BLaER1 treated with 17β-estradiol and CSF1 and Interleukin-3, amounts not matched to agents 10 nM and 100 nM (cell line): Measurements from ENCODE around the gene XAB2.

ENCODE experiments used
- H3K27ac ChIP-seq, 11 experiments: shearing (Covaris generic); formaldehyde crosslinking; 2 replicates each; pipeline ENCODE4 v1.8.1; 2022
- H3K27me3 ChIP-seq, 11 experiments: shearing (Covaris generic); formaldehyde crosslinking; 2 replicates each; pipeline ENCODE4 v1.8.1; 2022
- H3K36me3 ChIP-seq, 11 experiments: shearing (Covaris generic); formaldehyde crosslinking; 2 replicates each; pipeline ENCODE4 v1.8.1; 2022
- H3K4me1 ChIP-seq, 10 experiments: shearing (Covaris generic); formaldehyde crosslinking; 2 replicates each; pipeline ENCODE4 v1.8.1; 2022
- H3K4me2 ChIP-seq, 11 experiments: shearing (Covaris generic); formaldehyde crosslinking; 2 replicates each; pipeline ENCODE4 v1.8.1; 2022
- H3K4me3 ChIP-seq, 10 experiments: shearing (Covaris generic); formaldehyde crosslinking; 2 replicates each; pipeline ENCODE4 v1.8.1; 2022
- H3K9ac ChIP-seq, 11 experiments: shearing (Covaris generic); formaldehyde crosslinking; 2 replicates each; pipeline ENCODE4 v1.8.1; 2022
- H3K9me3 ChIP-seq, 11 experiments: shearing (Covaris generic); formaldehyde crosslinking; replicated peaks in 1 of 11; 2 replicates each; pipeline ENCODE4 v1.8.1; 2022
- H4K20me1 ChIP-seq, 11 experiments: shearing (Covaris generic); formaldehyde crosslinking; 2 replicates each; pipeline ENCODE4 v1.8.1; 2022
- Cebpa-rat ChIP-seq, 11 experiments: shearing (Covaris generic); IDR thresholded peaks; 2 replicates each; pipeline ENCODE4 v1.8.1; 2022

Gene XAB2

DNA sequence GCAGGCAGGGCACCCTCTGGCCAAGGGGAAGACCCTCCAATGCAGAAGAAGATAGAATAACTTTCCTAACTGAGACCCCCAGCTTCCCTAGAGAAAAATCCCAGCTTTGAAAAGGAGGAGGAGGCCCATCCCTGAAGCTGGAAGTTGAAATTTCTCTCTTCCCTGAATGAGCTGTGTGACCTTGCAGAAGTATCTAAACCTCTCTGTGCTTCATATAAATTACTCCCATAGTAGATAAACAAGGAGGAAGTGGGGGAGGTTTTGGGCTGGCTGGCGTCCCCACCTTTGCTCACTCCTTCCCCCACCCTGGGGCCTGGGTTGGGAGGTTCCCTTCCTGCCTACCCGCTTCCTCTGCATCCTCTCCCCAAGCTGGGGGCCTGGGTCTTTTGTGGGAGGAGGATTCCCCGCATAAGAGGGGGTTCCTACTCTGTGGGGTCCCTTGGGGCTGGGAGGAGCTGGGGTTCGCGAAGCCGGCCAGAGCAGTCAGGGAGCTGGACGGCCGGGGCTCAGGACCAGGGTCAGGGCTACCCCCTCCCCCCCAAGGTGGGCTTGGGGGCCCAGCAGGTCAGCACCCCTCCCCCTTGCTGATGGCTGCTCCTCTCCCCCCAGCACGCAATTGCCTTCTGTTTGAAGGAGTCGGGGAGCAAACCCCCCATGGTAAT, 22.0 kb downstream of the XAB2 start:
- Histone ChIP-seq H3K4me2 (no peak overlapping the region), H3K27ac (no peak overlapping the region), H3K9me3 (peaks cover 0 to 7% (median 3%) of the 10 kb centered on the region in 11 experiments; a peak in 7 of 22 replicates), H3K4me3 (no peak overlapping the region), H3K27me3 (peaks cover 0 to 24% (median 10%) of the 10 kb centered on the region in 11 experiments; a peak in 10 of 22 replicates), H3K9ac (no peak overlapping the region), H4K20me1 (peaks cover 0 to 10% (median 0%) of the 10 kb centered on the region in 11 experiments; a peak in 6 of 22 replicates), H3K36me3 (no peaks in the 10 kb centered on the region), H3K4me1 (0 out of 20 replicates have a peak, but pooled peaks cover 0 to 6% (median 0%) of the 10 kb centered on the region in 10 experiments)
- no peak for TF ChIP-seq Cebpa-rat (IDR thresholded peaks at IDR 0.05)

DNA sequence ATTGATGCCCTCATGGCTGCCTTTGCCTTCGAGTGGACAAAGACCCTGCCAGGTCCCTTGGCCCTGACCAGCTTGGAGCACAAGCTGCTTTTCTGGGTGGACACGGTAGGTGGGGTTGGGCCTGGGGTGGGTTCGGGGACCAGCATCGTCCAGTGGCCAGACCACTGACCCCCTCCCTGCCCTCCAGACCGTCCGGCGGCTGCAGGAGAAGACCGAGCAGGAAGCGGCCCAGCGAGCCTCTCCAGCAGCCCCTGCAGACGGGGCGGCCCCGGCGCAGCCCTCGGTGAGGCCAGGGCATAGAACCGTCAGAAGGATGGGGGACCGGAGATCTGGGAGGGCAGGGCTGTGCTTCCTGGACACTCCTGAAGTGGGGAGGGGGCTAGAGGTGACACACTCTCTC, 23.1 kb downstream of the XAB2 start:
- Histone ChIP-seq H3K4me3 (no peak overlapping the region), H3K27ac (no peak overlapping the region), H3K9ac (no peak overlapping the region), H3K9me3 (peaks cover 0 to 7% (median 3%) of the 10 kb centered on the region in 11 experiments; a peak in 7 of 22 replicates), H3K4me1 (0 out of 20 replicates have a peak, but pooled peaks cover 0 to 6% (median 0%) of the 10 kb centered on the region in 10 experiments), H3K36me3 (no peaks in the 10 kb centered on the region), H4K20me1 (peaks cover 0 to 6% (median 0%) of the 10 kb centered on the region in 11 experiments; a peak in 5 of 22 replicates), H3K27me3 (peaks cover 0 to 28% (median 11%) of the 10 kb centered on the region in 11 experiments; a peak in 10 of 22 replicates), H3K4me2 (no peak overlapping the region)
- no peak for TF ChIP-seq Cebpa-rat (IDR thresholded peaks at IDR 0.05)

DNA sequence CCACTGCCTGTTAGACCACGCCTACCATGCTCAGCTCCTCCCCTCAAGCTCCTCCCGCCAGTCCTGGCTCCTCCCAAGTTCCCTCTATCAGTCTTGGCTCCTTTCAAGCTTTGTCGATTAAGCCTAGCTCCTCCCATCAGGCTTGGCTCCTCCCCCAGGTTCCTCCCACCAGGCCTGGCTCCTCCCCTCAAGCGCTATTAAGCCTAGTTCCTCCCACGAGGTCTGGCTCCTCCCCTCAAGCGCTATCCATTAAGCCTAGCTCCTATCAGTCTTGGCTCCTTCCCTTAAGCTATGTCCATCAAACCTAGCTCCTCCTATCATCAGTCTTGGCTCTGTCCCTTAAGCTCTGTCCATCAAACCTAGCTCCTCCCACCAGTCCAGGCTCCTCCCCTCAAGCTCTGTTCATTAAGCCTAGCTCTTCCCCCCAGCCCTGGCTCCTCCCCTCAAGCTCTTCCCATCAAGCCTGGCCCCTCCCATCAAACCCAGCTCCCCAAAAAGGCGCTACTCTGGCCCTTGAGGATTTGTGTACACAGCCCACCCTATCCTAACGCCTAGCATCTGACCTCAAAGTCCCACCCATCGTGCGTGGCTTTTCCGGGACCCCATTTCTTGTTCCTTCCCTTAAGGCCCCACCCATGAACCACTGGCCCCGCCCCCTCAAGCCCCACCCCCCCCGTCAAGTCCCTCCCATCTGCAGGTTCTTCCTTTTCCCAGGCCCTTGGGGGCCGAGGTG, 23.7 kb downstream of the XAB2 start:
- H3K9ac ChIP-seq = no peak overlapping the region
- no peak overlapping the region for H3K4me3 ChIP-seq
- H3K9me3 ChIP-seq = peaks cover 0 to 7% (median 3%) of the 10 kb centered on the region in 11 experiments; a peak in 7 of 22 replicates
- H3K4me1 ChIP-seq = 0 out of 20 replicates have a peak, but pooled peaks cover 0 to 6% (median 0%) of the 10 kb centered on the region in 10 experiments
- no peak for TF ChIP-seq Cebpa-rat (IDR thresholded peaks at IDR 0.05)
- peaks cover 0 to 6% (median 0%) of the 10 kb centered on the region in 11 experiments; a peak in 3 of 22 replicates for H4K20me1 ChIP-seq
- H3K27me3 ChIP-seq = peaks cover 0 to 28% (median 11%) of the 10 kb centered on the region in 11 experiments; a peak in 10 of 22 replicates
- no peak overlapping the region for H3K27ac ChIP-seq
- H3K4me2 ChIP-seq = no peak overlapping the region
- H3K36me3 ChIP-seq = no peaks in the 10 kb centered on the region

DNA sequence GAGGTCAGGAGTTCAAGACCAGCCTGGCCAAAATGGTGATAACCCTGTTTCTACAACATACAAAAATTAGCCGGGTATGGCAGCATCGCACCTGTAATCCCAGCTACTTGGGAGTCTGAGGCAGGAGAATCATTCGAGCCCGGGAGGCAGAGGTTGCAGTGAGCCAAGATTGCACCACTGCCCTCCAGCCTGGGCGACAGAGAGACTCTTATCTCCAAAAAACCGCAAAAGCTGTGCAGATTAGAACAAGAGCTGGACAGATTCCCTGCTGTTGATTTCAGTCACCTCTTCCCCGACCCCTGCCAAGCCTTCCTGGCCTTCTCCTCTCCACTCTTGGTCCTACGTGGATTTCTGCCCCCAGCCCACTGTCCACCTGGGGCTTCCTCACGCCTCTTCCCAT, 25.4 kb downstream of the XAB2 start:
- no peak overlapping the region for H3K4me3 ChIP-seq
- no peaks in the 10 kb centered on the region for H3K36me3 ChIP-seq
- peaks cover 0 to 7% (median 3%) of the 10 kb centered on the region in 11 experiments; a peak in 7 of 22 replicates for H3K9me3 ChIP-seq
- no peak overlapping the region for H3K9ac ChIP-seq
- no peak overlapping the region for H3K4me2 ChIP-seq
- peaks cover under 1 to 30% (median 12%) of the 10 kb centered on the region in 11 experiments; a peak in 18 of 22 replicates for H3K27me3 ChIP-seq
- no peak for TF ChIP-seq Cebpa-rat (IDR thresholded peaks at IDR 0.05)
- H4K20me1 ChIP-seq = peaks cover 0 to 6% (median 0%) of the 10 kb centered on the region in 11 experiments; a peak in 3 of 22 replicates
- H3K4me1 ChIP-seq = 0 out of 20 replicates have a peak, but pooled peaks cover 0 to 6% (median 0%) of the 10 kb centered on the region in 10 experiments
- no peak overlapping the region for H3K27ac ChIP-seq

DNA sequence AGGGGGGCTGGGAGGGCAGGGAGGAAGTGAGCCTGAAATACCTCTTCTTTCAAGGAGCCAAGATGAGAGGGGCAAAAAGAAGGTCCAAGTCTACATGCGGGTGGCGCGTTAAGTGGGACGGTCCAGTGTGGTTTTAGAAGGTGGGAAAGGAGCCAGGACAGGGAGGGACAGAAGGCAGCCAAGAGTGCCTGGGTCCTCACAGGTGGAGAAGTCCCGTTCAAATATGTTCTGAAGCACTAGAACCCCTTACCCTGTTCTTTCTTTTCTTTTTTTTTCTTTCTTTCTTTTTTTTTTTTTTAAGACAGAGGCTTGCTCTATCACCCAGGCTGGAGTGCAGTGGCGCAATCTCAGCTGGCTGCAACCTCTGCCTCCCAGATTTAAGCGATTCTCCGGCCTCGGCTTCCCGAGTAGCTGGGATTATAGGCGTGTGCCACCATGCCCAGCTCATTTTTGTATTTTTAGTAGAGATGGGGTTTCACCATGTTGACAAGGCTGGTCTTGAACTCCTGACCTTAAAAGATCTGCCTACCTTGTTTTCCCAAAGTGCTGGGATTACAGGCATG, 26.3 kb downstream of the XAB2 start:
- Histone ChIP-seq H3K27me3 (peaks cover 9 to 39% (median 21%) of the 10 kb centered on the region in 11 experiments), H3K36me3 (no peaks in the 10 kb centered on the region), H3K9ac (no peak overlapping the region), H4K20me1 (peaks cover 0 to 3% (median 0%) of the 10 kb centered on the region in 11 experiments; a peak in 4 of 22 replicates), H3K4me1 (0 out of 20 replicates have a peak, but pooled peaks cover 0 to 6% (median 0%) of the 10 kb centered on the region in 10 experiments), H3K9me3 (peaks cover 0 to 7% (median 3%) of the 10 kb centered on the region in 11 experiments; a peak in 7 of 22 replicates), H3K27ac (no peak overlapping the region), H3K4me2 (no peak overlapping the region), H3K4me3 (no peak overlapping the region)
- TF ChIP-seq Cebpa-rat (IDR thresholded peaks at IDR 0.05) = no peak

DNA sequence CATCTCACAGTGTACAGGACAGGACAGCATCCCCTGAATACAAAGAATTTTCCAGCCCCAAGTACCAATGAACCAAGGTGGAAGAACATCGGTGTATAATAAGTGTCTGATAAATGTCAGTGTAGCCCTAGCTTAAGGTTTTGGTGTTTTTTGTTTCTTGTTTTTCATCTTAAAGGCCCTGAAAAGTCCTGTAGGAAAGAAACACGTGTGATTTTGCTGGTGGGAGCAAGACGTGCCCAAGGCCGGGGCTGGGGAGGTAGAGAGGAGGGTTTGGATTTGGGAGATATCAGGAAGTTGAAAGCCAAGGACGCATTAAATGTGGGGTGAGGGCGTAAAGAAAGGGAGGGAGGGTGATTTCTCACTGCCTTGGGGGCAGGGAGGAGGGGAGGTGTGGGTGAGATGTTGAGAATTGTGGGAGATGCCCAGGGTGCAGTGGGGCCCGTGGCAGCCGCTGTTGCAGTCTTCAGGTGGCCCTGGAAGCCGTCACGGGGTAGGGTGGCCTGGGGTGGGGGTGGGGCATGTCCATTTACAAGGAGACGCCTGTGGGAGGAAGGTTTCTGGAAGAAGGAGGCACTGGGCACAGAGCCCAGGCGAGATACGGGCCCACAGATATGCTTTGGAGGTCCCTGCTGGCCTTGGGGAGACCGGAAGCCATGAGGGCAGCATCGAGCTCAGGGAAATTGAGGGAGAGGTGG, 27.0 kb downstream of the XAB2 start:
- peaks cover 0 to 7% (median 3%) of the 10 kb centered on the region in 11 experiments; a peak in 7 of 22 replicates for H3K9me3 ChIP-seq
- no peak for TF ChIP-seq Cebpa-rat (IDR thresholded peaks at IDR 0.05)
- H3K9ac ChIP-seq = no peak overlapping the region
- H3K27ac ChIP-seq = no peak overlapping the region
- no peak overlapping the region for H3K4me3 ChIP-seq
- no peaks in the 10 kb centered on the region for H3K36me3 ChIP-seq
- peaks cover 0 to 9% (median 0%) of the 10 kb centered on the region in 11 experiments; a peak in 5 of 22 replicates for H4K20me1 ChIP-seq
- H3K4me1 ChIP-seq = 0 out of 20 replicates have a peak, but pooled peaks cover 0 to 4% (median 0%) of the 10 kb centered on the region in 10 experiments
- H3K4me2 ChIP-seq = no peak overlapping the region
- H3K27me3 ChIP-seq = peaks cover 16 to 45% (median 27%) of the 10 kb centered on the region in 11 experiments

DNA sequence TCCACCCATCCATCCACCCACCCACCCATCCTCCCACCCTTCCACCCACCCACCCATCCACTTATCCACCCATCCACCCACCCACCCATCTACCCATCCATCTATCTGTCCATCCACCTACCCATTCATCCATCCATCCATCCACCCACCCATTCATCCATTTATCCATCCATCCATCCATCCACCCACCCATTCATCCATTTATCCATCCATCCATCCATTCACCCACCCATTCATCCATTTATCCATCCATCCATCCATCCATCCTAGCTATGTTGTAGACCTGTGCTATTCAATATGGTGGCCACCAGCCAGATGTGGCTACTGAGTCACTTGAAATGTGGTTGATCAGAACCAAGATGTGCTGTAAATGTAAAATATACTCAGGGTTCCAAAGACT, 28.6 kb downstream of the XAB2 start:
- Histone ChIP-seq H3K4me1 (peaks cover 0 to 9% (median 6%) of the 10 kb centered on the region in 10 experiments; a peak in 11 of 20 replicates), H3K36me3 (no peaks in the 10 kb centered on the region), H3K9me3 (peaks cover 0 to 6% (median 3%) of the 10 kb centered on the region in 11 experiments; a peak in 7 of 22 replicates), H3K27ac (no peak overlapping the region), H3K27me3 (peaks cover 31 to 62% (median 43%) of the 10 kb centered on the region in 11 experiments), H3K9ac (no peak overlapping the region), H3K4me3 (no peak overlapping the region), H3K4me2 (no peak overlapping the region), H4K20me1 (peaks cover 0 to 21% (median 5%) of the 10 kb centered on the region in 11 experiments; a peak in 11 of 22 replicates)
- no peak for TF ChIP-seq Cebpa-rat (IDR thresholded peaks at IDR 0.05)

DNA sequence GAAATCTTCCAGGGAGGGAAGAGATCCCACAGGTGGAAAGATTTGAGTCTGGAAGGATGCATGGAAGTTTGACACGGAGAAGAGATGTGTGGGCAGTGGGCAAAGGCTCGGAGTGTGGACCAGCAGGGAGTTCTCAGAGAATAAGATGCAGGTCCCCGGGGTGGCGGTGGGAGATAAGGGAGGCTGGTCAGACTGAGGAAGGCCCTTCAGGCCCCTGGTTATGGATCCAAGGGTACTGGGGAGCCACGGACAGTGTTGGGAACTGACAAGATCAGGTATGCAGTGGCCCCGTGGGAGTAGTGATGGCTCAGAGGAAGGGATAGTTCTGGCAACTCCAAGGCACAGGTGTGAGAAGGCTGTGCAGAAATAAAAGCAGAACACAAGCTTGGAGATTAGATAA, 31.2 kb downstream of the XAB2 start:
- Histone ChIP-seq H3K27ac (no peak overlapping the region), H3K4me3 (no peak overlapping the region), H4K20me1 (peaks cover 0 to 21% (median 5%) of the 10 kb centered on the region in 11 experiments; a peak in 11 of 22 replicates), H3K4me2 (no peak overlapping the region), H3K9ac (no peak overlapping the region), H3K36me3 (no peaks in the 10 kb centered on the region), H3K9me3 (no peaks in the 10 kb centered on the region), H3K4me1 (peaks cover 0 to 11% (median 6%) of the 10 kb centered on the region in 10 experiments; a peak in 12 of 20 replicates), H3K27me3 (peaks cover 44 to 68% (median 53%) of the 10 kb centered on the region in 11 experiments)
- no peak for TF ChIP-seq Cebpa-rat (IDR thresholded peaks at IDR 0.05)
